H1 (cell line): ENCODE results near the gene HTR3E. TPM values are rescaled to one million over a fixed set of nuclear protein-coding genes. Genes with fewer than 3 reads are reported as not detected.

Source experiments
- SAP30 ChIP-seq: fragments of 300-600 bp; sonication (generic); IDR thresholded peaks from 2 replicates; pipeline ENCODE4 v1.7.1; 2012; ENCODE audit warnings: low read length, moderate library complexity, mild to moderate bottlenecking, inconsistent platforms; ENCODE audit not compliant: insufficient read depth, insufficient replicate concordance
- SIRT6 ChIP-seq: IDR thresholded peaks from one replicate; pipeline ENCODE4 v1.7.1; 2012; ENCODE audit warnings: low read length, inconsistent platforms
- SRF ChIP-seq: IDR thresholded peaks from 2 replicates; pipeline ENCODE4 v1.6.1; 2011; ENCODE audit warnings: mild to moderate bottlenecking, low read depth, low read length, moderate library complexity
- polyA plus RNA-seq, 7 experiments: library from polyadenylated mRNA; depleted of rRNA in 3 of 7; stranded (reverse) in 5 of 7; unstranded in 2 of 7; fragments of >200 nt in 5 of 7; fragments of 200-250 nt in 2 of 7; gene quantifications; 1 replicate in 5 of 7; 2 replicates in 1 of 7; 4 replicates in 1 of 7; pipeline versions ENCODE4 v1.2.1 to v1.2.3, GENCODE V29; 2011 to 2013; ENCODE audit warnings: missing spikeins in 2 of 7, mixed read lengths in 2 of 7
- total RNA-seq: library from RNA; stranded (reverse); fragmentation: NEBNext Ultra II Directional; extraction: Animal tissue kit (Norgen Biotek cat#: 25700); gene quantifications from 2 replicates; pipeline ENCODE4 v1.2.1, GENCODE V29; 2021

HTR3E gene
- total and polyA plus RNA-seq, 2 of the 8 experiments (the other 6 are each of a cell fraction or from before 2014, with no cell fraction given), result not detected

DNA sequence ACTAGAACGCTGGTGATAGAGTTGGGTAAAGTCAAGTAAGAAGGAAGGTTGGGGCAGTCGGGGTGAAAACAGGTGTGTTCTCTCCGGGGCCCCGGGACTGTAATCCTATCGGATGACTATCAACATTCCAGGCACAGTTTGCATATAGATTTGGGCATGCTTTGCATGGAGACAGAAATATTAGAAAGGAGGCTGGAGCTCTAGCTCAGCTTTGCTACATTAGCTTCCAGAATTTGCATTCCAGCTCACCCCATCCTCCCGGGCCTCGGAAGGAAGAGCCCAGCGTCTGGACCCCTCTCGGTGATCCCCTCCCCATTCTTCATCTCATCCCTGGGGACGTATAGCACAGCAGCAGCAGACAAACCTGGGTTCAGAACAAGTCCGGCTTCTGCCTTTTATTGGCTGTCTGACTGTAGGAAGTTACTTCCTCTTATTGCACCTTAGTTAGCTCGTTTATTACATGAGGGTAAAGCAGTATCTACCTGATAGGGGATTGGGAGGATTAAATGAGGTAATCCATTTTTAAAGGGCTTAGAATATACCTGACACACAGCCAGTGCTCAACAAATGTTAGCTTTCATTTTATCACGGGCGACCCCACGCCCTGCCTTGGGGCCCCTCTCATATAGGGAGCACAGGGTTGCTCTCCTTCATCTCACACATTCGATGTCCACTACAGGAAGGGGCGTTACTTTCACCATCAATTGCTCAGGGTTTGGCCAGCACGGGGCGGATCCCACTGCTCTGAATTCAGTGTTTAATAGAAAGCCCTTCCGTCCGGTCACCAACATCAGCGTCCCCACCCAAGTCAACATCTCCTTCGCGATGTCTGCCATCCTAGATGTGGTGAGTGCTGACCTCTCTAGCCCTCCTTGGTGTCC is 3.2 kb downstream of the HTR3E start (continued):
- TF ChIP-seq SRF (no peak), SIRT6 (no peak), SAP30 (no peak)
